HuH-7 (cell line): Measurements from ENCODE around the gene ICE1.
"Not testable (repeated sequence)": the region's sequence is repeated elsewhere in the genome, so short reads cannot be mapped to it uniquely, and the experiment has no call there.

Experiments
- DNase-seq: peaks from one replicate; pipeline ENCODE4 v3.0.0; 2011; ENCODE audit warnings: low spot score

The ICE1 gene

GRCh38 chr5:5492934-5493271, 70.4 kb downstream of the ICE1 start:
- not testable (repeated sequence) for DNase-seq

- no peak for DNase-seq
Measured at GRCh38 chr5:5494489-5495402, 72.3 kb downstream of the ICE1 start.

- peak; percentile 64 for DNase-seq
Measured at GRCh38 chr5:5497152-5497788, 74.8 kb downstream of the ICE1 start.

- DNase-seq = no peak
Measured at GRCh38 chr5:5499442-5499841, 77.0 kb downstream of the ICE1 start.

- no peak for DNase-seq
Measured at GRCh38 chr5:5504325-5504724, 81.8 kb downstream of the ICE1 start.

GRCh38 chr5:5505815-5506214, 83.3 kb downstream of the ICE1 start:
- DNase-seq = no peak

GRCh38 chr5:5508391-5508790, 85.9 kb downstream of the ICE1 start:
- no peak for DNase-seq

GRCh38 chr5:5511904-5512416, 89.5 kb downstream of the ICE1 start:
- no peak for DNase-seq

- no peak for DNase-seq
Measured at GRCh38 chr5:5512543-5512942, 90.1 kb downstream of the ICE1 start.

- DNase-seq = not testable (repeated sequence)
Measured at GRCh38 chr5:5520622-5521021, 98.1 kb downstream of the ICE1 start.

GRCh38 chr5:5521029-5521428, 98.6 kb downstream of the ICE1 start:
- DNase-seq = no peak

- DNase-seq = no peak
Measured at GRCh38 chr5:5521478-5521877, 99.0 kb downstream of the ICE1 start.

GRCh38 chr5:5522336-5522735, 99.9 kb downstream of the ICE1 start:
- no peak for DNase-seq

- no peak for DNase-seq
Measured at GRCh38 chr5:5523066-5523505, 100.6 kb downstream of the ICE1 start.

GRCh38 chr5:5524327-5524726, 101.8 kb downstream of the ICE1 start:
- no peak for DNase-seq

GRCh38 chr5:5531371-5531770, 108.9 kb downstream of the ICE1 start:
- DNase-seq = no peak

- no peak for DNase-seq
Measured at GRCh38 chr5:5532306-5533076, 110.0 kb downstream of the ICE1 start.

- DNase-seq = no peak
Measured at GRCh38 chr5:5533927-5534326, 111.5 kb downstream of the ICE1 start.

GRCh38 chr5:5534333-5534732, 111.9 kb downstream of the ICE1 start:
- no peak for DNase-seq

- no peak for DNase-seq
Measured at GRCh38 chr5:5536871-5537270, 114.4 kb downstream of the ICE1 start.

GRCh38 chr5:5537426-5537825, 114.9 kb downstream of the ICE1 start:
- no peak for DNase-seq

GRCh38 chr5:5539590-5539989, 117.1 kb downstream of the ICE1 start:
- DNase-seq = no peak
